Mesenchymal stem cell (in vitro differentiated cells and primary cell): ENCODE measurements around the gene BARHL2.

Source experiments
- DNase-seq: peaks from one replicate; pipeline ENCODE4 v3.0.0-alpha.2; 2013
- H2AFZ ChIP-seq: one replicate; pipeline ENCODE4 v1.6.1; 2013; ENCODE audit warnings: low read depth, mild to moderate bottlenecking, control low read depth, inconsistent platforms, low read length, moderate library complexity
- H2AK5ac ChIP-seq: 2 replicates; pipeline ENCODE4 v1.6.1; 2013; ENCODE audit warnings: low read length, moderate library complexity, mild to moderate bottlenecking, inconsistent platforms; ENCODE audit not compliant: severe bottlenecking
- H2BK120ac ChIP-seq: one replicate; pipeline ENCODE4 v1.6.1; 2013; ENCODE audit warnings: low read depth, mild to moderate bottlenecking, inconsistent platforms, low read length, moderate library complexity
- H2BK12ac ChIP-seq, 2 experiments: one replicate each; pipeline ENCODE4 v1.6.1; 2013; ENCODE audit warnings: inconsistent platforms in 2 of 2, low read length in 2 of 2, mild to moderate bottlenecking in 2 of 2, moderate library complexity in 2 of 2, control low read depth in 1 of 2
- H2BK15ac ChIP-seq: one replicate; pipeline ENCODE4 v1.6.1; 2013; ENCODE audit warnings: mild to moderate bottlenecking, low read depth, inconsistent platforms; ENCODE audit not compliant: poor library complexity, severe bottlenecking
- H2BK5ac ChIP-seq: 2 replicates; pipeline ENCODE4 v1.6.1; 2013; ENCODE audit warnings: low read depth, mild to moderate bottlenecking, low read length, control low read depth, inconsistent platforms; ENCODE audit not compliant: poor library complexity, severe bottlenecking
- H3K14ac ChIP-seq, 2 experiments: one replicate each; pipeline ENCODE4 v1.6.1; 2013; ENCODE audit warnings: inconsistent platforms in 2 of 2, low read length in 2 of 2, control low read depth in 1 of 2, mild to moderate bottlenecking in 1 of 2, moderate library complexity in 1 of 2
- H3K18ac ChIP-seq, 2 experiments: one replicate each; pipeline ENCODE4 v1.6.1; 2013; ENCODE audit warnings: inconsistent platforms in 2 of 2, low read length in 2 of 2, control low read depth in 1 of 2, low read depth in 1 of 2, mild to moderate bottlenecking in 1 of 2
- H3K23ac ChIP-seq, 2 experiments: one replicate each; pipeline ENCODE4 v1.6.1; 2013; ENCODE audit warnings: inconsistent platforms in 2 of 2, low read length in 2 of 2, mild to moderate bottlenecking in 2 of 2, moderate library complexity in 2 of 2, control low read depth in 1 of 2
- H3K27ac ChIP-seq: 2 replicates; pipeline ENCODE4 v1.5.1; 2013; ENCODE audit warnings: mild to moderate bottlenecking, moderate library complexity, low read length, control low read depth, inconsistent platforms; ENCODE audit not compliant: poor library complexity, severe bottlenecking
- H3K27me3 ChIP-seq, 2 experiments: 2 replicates each; pipeline versions ENCODE4 v1.6.1 to v1.7.0; 2013; ENCODE audit warnings: low read length in 2 of 2, mild to moderate bottlenecking in 2 of 2, moderate library complexity in 2 of 2, control low read depth in 1 of 2, inconsistent platforms in 1 of 2; ENCODE audit not compliant: control insufficient read depth in 1 of 2, insufficient read depth in 1 of 2
- H3K36me3 ChIP-seq, 2 experiments: 2 replicates each; pipeline versions ENCODE4 v1.6.1 to v1.7.0; 2013; ENCODE audit warnings: low read length in 2 of 2, control low read depth in 1 of 2, inconsistent platforms in 1 of 2, low read depth in 1 of 2, mild to moderate bottlenecking in 1 of 2; ENCODE audit not compliant: insufficient read depth in 2 of 2, control insufficient read depth in 1 of 2
- H3K4ac ChIP-seq, 2 experiments: one replicate each; pipeline ENCODE4 v1.6.1; 2013; ENCODE audit warnings: inconsistent platforms in 2 of 2, low read length in 2 of 2, mild to moderate bottlenecking in 2 of 2, moderate library complexity in 2 of 2, control low read depth in 1 of 2, low read depth in 1 of 2
- H3K4me1 ChIP-seq: 2 replicates; pipeline ENCODE4 v1.6.1; 2013; ENCODE audit warnings: low read depth, low read length, control low read depth; ENCODE audit not compliant: control insufficient read depth, insufficient read depth
- H3K4me2 ChIP-seq: 2 replicates; pipeline ENCODE4 v1.6.1; 2013; ENCODE audit warnings: low read length, mild to moderate bottlenecking, inconsistent platforms; ENCODE audit not compliant: poor library complexity, severe bottlenecking
- H3K4me3 ChIP-seq, 2 experiments: 2 replicates each; pipeline versions ENCODE4 v1.5.1 to v1.7.0; 2013; ENCODE audit warnings: low read length in 2 of 2, mild to moderate bottlenecking in 2 of 2, control low read depth in 1 of 2, low read depth in 1 of 2; ENCODE audit not compliant: insufficient read depth in 1 of 2
- H3K79me1 ChIP-seq: replicated peaks from 2 replicates; pipeline ENCODE4 v1.6.1; 2013; ENCODE audit warnings: mild to moderate bottlenecking, control low read depth, low read length, inconsistent platforms; ENCODE audit not compliant: poor library complexity, severe bottlenecking
- H3K9ac ChIP-seq: 2 replicates; pipeline ENCODE4 v1.7.0; 2013; ENCODE audit warnings: mild to moderate bottlenecking, low read length, moderate library complexity
- H3K9me3 ChIP-seq: 2 replicates; pipeline ENCODE4 v1.7.0; 2013; ENCODE audit warnings: mild to moderate bottlenecking, low read length; ENCODE audit not compliant: control insufficient read depth
- H4K8ac ChIP-seq: one replicate; pipeline ENCODE4 v1.6.1; 2013; ENCODE audit warnings: inconsistent platforms, mild to moderate bottlenecking, low read length, moderate library complexity
- H4K91ac ChIP-seq: one replicate; pipeline ENCODE4 v1.6.1; 2013; ENCODE audit warnings: mild to moderate bottlenecking, low read length, inconsistent platforms
- WGBS: methylation state at CpG from one replicate; pipeline ENCODE4 v1.1.7; 2013; ENCODE audit warnings: mixed read lengths; 5-methylcytosine and 5-hydroxymethylcytosine counted together

The BARHL2 gene

DNA sequence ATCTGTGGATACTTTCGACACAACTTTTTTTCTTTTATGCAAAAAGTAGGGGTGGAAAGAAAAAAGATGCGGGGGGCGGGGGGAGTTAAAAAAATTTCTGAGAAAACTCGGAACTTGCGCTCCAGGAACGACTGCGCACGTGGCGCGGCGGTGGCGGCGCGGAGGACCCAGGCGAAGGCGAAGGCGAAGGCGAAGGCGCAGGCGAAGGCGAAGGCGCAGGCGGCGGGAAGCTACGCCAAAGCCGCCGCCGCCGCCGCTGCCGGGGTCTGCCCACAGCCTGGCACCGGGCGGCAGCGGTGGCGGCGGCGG is 208 bp upstream of the BARHL2 start:
- Histone ChIP-seq H2AFZ (no peak overlapping the region), H3K4me2 (peak overlapping the region; percentile 76), H3K27ac (no peak overlapping the region), H2BK12ac (no peak overlapping the region), H3K27me3 (peaks cover 88 to 93% of the 10 kb centered on the region in 2 experiments), H3K9ac (no peak overlapping the region), H3K23ac (no peak overlapping the region), H3K4me3 (peak overlapping the region in 1 of 2 experiments; percentile 39), H2AK5ac (no peak overlapping the region), H2BK120ac (no peak overlapping the region), H3K4me1 (peaks cover 25% of the 10 kb centered on the region), H2BK15ac (no peak overlapping the region), H3K9me3 (no peaks in the 10 kb centered on the region), H3K36me3 (no peaks in the 10 kb centered on the region), H2BK5ac (no peak overlapping the region), H3K79me1 (no peaks in the 10 kb centered on the region), H3K18ac (no peak overlapping the region), H3K4ac (no peak overlapping the region), H4K8ac (no peak overlapping the region), H4K91ac (no peak overlapping the region), H3K14ac (no peak overlapping the region)
- WGBS, result 6% methylated on average over 21 of the region's 37 CpGs
- no peak for DNase-seq

- Histone ChIP-seq H3K4me1 (peaks cover 25% of the 10 kb centered on the region), H3K9ac (no peak overlapping the region), H3K14ac (no peak overlapping the region), H2BK5ac (no peak overlapping the region), H3K27me3 (peaks cover 91 to 95% of the 10 kb centered on the region in 2 experiments), H3K4me3 (no peak overlapping the region), H3K9me3 (no peaks in the 10 kb centered on the region), H3K36me3 (no peaks in the 10 kb centered on the region), H3K18ac (no peak overlapping the region), H2AK5ac (no peak overlapping the region), H4K8ac (no peak overlapping the region), H3K27ac (no peak overlapping the region), H2BK15ac (no peak overlapping the region), H2BK12ac (no peak overlapping the region), H3K4ac (no peak overlapping the region), H2BK120ac (no peak overlapping the region), H3K23ac (no peak overlapping the region), H3K79me1 (no peaks in the 10 kb centered on the region), H2AFZ (no peak overlapping the region), H3K4me2 (no peak overlapping the region), H4K91ac (no peak overlapping the region)
- 2% methylated on average over 11 of the region's 15 CpGs for WGBS
- no peak for DNase-seq
Measured at GRCh38 chr1:90716243-90716551, 905 bp downstream of the BARHL2 start.

GRCh38 chr1:90715309-90715708 is 1.8 kb downstream of the BARHL2 start:
- peaks cover 29% of the 10 kb centered on the region for H3K4me1 ChIP-seq
- no peak overlapping the region for H3K9ac ChIP-seq
- H3K27ac ChIP-seq, result no peak overlapping the region
- H3K4ac ChIP-seq, result no peak overlapping the region
- H3K79me1 ChIP-seq, result no peaks in the 10 kb centered on the region
- no peak overlapping the region for H3K4me2 ChIP-seq
- no peak overlapping the region for H4K91ac ChIP-seq
- H2AK5ac ChIP-seq, result no peak overlapping the region
- H4K8ac ChIP-seq, result no peak overlapping the region
- H2BK15ac ChIP-seq, result no peak overlapping the region
- H2AFZ ChIP-seq, result no peak overlapping the region
- H3K9me3 ChIP-seq, result no peaks in the 10 kb centered on the region
- no peak overlapping the region for H2BK120ac ChIP-seq
- no peak overlapping the region for H3K23ac ChIP-seq
- peaks cover 93 to 95% of the 10 kb centered on the region in 2 experiments for H3K27me3 ChIP-seq
- no peak overlapping the region for H2BK12ac ChIP-seq
- WGBS, result 9% methylated on average over 4 of the region's 5 CpGs
- H3K18ac ChIP-seq, result no peak overlapping the region
- H3K4me3 ChIP-seq, result no peak overlapping the region
- no peak overlapping the region for H2BK5ac ChIP-seq
- peaks cover 0 to 4% of the 10 kb centered on the region in 2 experiments for H3K36me3 ChIP-seq
- DNase-seq, result no peak
- H3K14ac ChIP-seq, result no peak overlapping the region

GRCh38 chr1:90714521-90714951 is 2.6 kb downstream of the BARHL2 start:
- no peak overlapping the region for H3K9ac ChIP-seq
- H3K36me3 ChIP-seq, result peaks cover 0 to 4% of the 10 kb centered on the region in 2 experiments
- H3K18ac ChIP-seq, result no peak overlapping the region
- no peak overlapping the region for H2AFZ ChIP-seq
- no peak overlapping the region for H2BK120ac ChIP-seq
- 0% methylated on average over 5 of the region's 14 CpGs for WGBS
- no peak overlapping the region for H3K27ac ChIP-seq
- H3K79me1 ChIP-seq, result no peaks in the 10 kb centered on the region
- H3K23ac ChIP-seq, result no peak overlapping the region
- no peak overlapping the region for H3K4me2 ChIP-seq
- H3K4me3 ChIP-seq, result no peak overlapping the region
- H4K91ac ChIP-seq, result no peak overlapping the region
- H3K9me3 ChIP-seq, result no peaks in the 10 kb centered on the region
- H3K4ac ChIP-seq, result no peak overlapping the region
- peaks cover 93 to 95% of the 10 kb centered on the region in 2 experiments for H3K27me3 ChIP-seq
- H2BK15ac ChIP-seq, result no peak overlapping the region
- no peak overlapping the region for H2BK12ac ChIP-seq
- H4K8ac ChIP-seq, result no peak overlapping the region
- H2AK5ac ChIP-seq, result no peak overlapping the region
- peaks cover 28% of the 10 kb centered on the region for H3K4me1 ChIP-seq
- no peak overlapping the region for H3K14ac ChIP-seq
- no peak for DNase-seq
- H2BK5ac ChIP-seq, result no peak overlapping the region
